GM21367 (cell line): Measurements from ENCODE around the gene PRKD2.
"Not testable (repeated sequence)": the region's sequence is repeated elsewhere in the genome, so short reads cannot be mapped to it uniquely, and the experiment has no call there.

Experiments
- ATAC-seq: cut with Tn5 transposase; IDR thresholded peaks from one replicate; pipeline ENCODE4 v1.9.1; 2021; ENCODE audit not compliant: unreplicated experiment

The PRKD2 gene

DNA sequence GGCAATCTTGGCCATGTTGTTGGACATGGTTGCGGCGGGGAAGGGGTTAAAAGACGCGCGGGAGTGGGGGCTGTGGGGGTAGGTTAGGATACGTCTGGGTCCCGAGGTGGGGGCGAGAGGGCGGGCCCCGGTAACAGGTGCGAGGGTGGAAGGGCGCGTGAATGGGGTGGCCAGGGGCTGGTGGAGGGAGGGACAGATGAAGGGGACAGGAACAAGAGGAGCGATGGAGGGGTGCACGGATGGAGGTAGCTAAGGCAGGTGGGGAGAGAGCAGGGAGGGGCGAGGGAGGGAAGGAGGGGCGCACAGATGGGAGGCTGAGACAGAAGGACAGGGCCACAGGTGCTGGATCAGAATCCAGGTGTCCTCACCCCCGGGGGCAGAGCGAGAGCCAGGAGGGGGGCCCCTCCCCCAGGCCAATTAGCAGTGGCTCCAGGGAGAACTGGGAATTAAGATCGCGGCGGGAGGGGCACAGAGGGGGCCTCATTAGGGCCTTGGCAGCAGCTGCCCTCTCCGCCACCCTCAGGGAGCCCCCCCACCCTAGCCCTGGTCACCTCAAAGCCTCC lies 82.2 kb downstream of the PRKD2 start:
- ATAC-seq = no peak

DNA sequence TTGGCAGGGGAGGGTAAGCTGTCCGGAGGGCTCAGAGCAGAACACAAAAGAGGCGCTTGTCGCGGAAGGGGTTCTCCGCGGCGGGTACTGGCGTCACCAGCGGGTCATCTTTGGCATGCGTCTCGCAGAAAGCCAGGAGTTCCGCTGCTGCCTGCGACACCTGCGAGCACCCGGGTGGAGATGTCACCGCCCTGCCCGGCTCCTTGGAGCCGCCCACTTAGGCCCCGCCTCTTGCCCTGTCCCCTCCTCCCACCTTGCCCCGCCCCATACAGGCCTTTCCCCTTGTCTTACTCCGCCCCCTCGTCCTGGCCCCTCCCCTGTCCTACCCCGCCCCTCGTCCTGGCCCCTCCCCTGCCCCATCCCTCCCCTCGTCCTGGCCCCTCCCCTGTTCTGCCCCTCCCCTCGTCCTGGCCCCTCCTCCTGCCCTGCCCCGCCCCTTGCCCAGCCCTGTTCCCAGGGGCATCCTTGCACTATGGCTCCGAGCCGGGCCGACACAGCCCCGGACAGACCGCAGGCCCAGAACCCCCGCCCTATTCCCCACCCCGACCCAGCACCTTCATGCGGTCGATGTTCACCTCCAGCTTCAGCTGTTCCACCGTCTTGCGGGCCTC lies 82.8 kb downstream of the PRKD2 start:
- ATAC-seq = peak; percentile 44

GRCh38 chr19:46633130-46633529 lies 83.8 kb downstream of the PRKD2 start:
- ATAC-seq = no peak

- ATAC-seq = no peak
These were observed 85.4 kb downstream of the PRKD2 start for GRCh38 chr19:46631481-46631880.

DNA sequence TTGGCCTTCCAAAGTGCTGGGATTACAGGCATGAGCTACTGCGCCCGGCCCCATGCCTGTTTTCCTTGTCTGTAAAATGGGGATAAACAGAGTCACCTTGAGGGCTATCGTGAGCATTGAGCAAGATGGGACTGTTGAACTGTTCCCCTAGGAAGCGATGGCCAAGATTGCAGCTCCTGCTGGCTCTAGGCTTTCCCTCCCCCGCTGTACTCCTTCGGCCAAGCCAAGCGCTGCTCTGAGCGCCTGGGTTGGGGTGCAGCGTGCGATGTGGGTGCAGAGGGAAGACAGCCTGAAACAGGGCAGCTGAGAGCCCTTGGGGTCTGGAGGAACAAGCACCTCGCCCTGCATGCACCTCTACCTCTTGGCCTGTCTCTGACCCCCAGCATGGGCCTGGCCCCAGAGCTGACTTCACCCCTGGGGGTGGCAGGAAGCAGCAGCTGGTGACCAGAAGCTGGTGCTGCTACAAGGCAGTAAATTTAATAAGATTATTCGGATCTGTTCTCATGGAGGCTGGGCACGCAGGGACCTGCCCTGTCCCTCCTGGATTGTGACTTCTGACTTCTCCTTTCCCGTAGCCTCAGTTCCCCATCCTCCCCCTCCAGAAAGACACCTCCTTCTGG lies 86.2 kb downstream of the PRKD2 start:
- no peak for ATAC-seq

GRCh38 chr19:46629546-46630025 lies 87.3 kb downstream of the PRKD2 start:
- ATAC-seq = no peak

GRCh38 chr19:46628970-46629369 lies 87.9 kb downstream of the PRKD2 start:
- not testable (repeated sequence) for ATAC-seq

GRCh38 chr19:46626446-46626845 lies 90.5 kb downstream of the PRKD2 start:
- ATAC-seq = no peak

GRCh38 chr19:46625731-46626130 lies 91.2 kb downstream of the PRKD2 start:
- ATAC-seq = no peak

GRCh38 chr19:46624958-46625661 lies 91.8 kb downstream of the PRKD2 start, which contains the start of gene PTGIR:
Gene PTGIR, minus strand, starts transcription at chr19:46625089. Its CDS starts 864 bp downstream, at chr19:46624225.
- ATAC-seq = no peak
